Activated T-helper 1 cell treated with Interleukin-2 at 50 U/mL for 16 hours (primary cell): ENCODE results near the gene LCE2C.
"Not testable (repeated sequence)": the region's sequence is repeated elsewhere in the genome, so short reads cannot be mapped to it uniquely, and the experiment has no call there.

Experiments
- DNase-seq: peaks from one replicate; pipeline ENCODE4 v3.0.0-alpha.2; 2020; ENCODE audit warnings: low read depth

The LCE2C gene

GRCh38 chr1:152674983-152675382 lies at the start of gene LCE2C:
Gene LCE2C (plus strand): TSS chr1:152675279. CDS start chr1:152676016, 737 bp downstream.
- not testable (repeated sequence) for DNase-seq

- DNase-seq: no peak
These were observed 48.3 kb upstream of the LCE2C start for GRCh38 chr1:152626744-152627143.

- DNase-seq: no peak
These were observed 44.5 kb upstream of the LCE2C start for GRCh38 chr1:152630596-152630995.

GRCh38 chr1:152640351-152640750 lies 34.7 kb upstream of the LCE2C start:
- no peak for DNase-seq

- DNase-seq: no peak
These were observed 31.1 kb upstream of the LCE2C start for GRCh38 chr1:152643945-152644344.

GRCh38 chr1:152645146-152645545 lies 29.9 kb upstream of the LCE2C start:
- no peak for DNase-seq

GRCh38 chr1:152646656-152647055 lies 28.4 kb upstream of the LCE2C start:
- no peak for DNase-seq

- no peak for DNase-seq
These were observed 21.0 kb upstream of the LCE2C start for GRCh38 chr1:152654110-152654509.

GRCh38 chr1:152656459-152656858 lies 18.6 kb upstream of the LCE2C start:
- DNase-seq: no peak

- no peak for DNase-seq
These were observed 17.4 kb upstream of the LCE2C start for GRCh38 chr1:152657677-152658076.

- no peak for DNase-seq
These were observed 16.4 kb upstream of the LCE2C start for GRCh38 chr1:152658649-152659048.

- DNase-seq: no peak
These were observed 12.0 kb upstream of the LCE2C start, which contains the start of gene LCE2D for GRCh38 chr1:152663098-152663497. Gene LCE2D (plus strand): TSS chr1:152663380. CDS start chr1:152664106, 726 bp downstream.

GRCh38 chr1:152666171-152666570 lies 8.9 kb upstream of the LCE2C start:
- DNase-seq: not testable (repeated sequence)

GRCh38 chr1:152667648-152668047 lies 7.4 kb upstream of the LCE2C start:
- DNase-seq: no peak

GRCh38 chr1:152673016-152673415 lies 2.1 kb upstream of the LCE2C start:
- no peak for DNase-seq

GRCh38 chr1:152679459-152679858 lies 4.4 kb downstream of the LCE2C start:
- no peak for DNase-seq

GRCh38 chr1:152681616-152682015 lies 6.5 kb downstream of the LCE2C start:
- no peak for DNase-seq

- DNase-seq: no peak
These were observed 8.8 kb downstream of the LCE2C start for GRCh38 chr1:152683846-152684245.

GRCh38 chr1:152685823-152686222 lies 10.7 kb downstream of the LCE2C start, which contains the start of gene LCE2B:
Gene LCE2B (plus strand): TSS chr1:152686123. CDS start chr1:152686844, 721 bp downstream.
- not testable (repeated sequence) for DNase-seq

GRCh38 chr1:152697701-152698600 lies 22.9 kb downstream of the LCE2C start, which contains the start of gene LCE2A:
Gene LCE2A (plus strand): TSS chr1:152698345. CDS start chr1:152698902, 557 bp downstream.
- DNase-seq: no peak

GRCh38 chr1:152699746-152700145 lies 24.7 kb downstream of the LCE2C start:
- no peak for DNase-seq

- DNase-seq: no peak
These were observed 32.8 kb downstream of the LCE2C start, which contains the start of gene LCE4A for GRCh38 chr1:152707860-152708259. Gene LCE4A (plus strand): TSS chr1:152708160. CDS start chr1:152709076, 916 bp downstream.

GRCh38 chr1:152718238-152718637 lies 43.2 kb downstream of the LCE2C start:
- no peak for DNase-seq
